Measurements from ENCODE around the gene DCAF17.
"Not testable (repeated sequence)": the region's sequence is repeated elsewhere in the genome, so short reads cannot be mapped to it uniquely, and the experiment has no call there.

Gene DCAF17

DNA sequence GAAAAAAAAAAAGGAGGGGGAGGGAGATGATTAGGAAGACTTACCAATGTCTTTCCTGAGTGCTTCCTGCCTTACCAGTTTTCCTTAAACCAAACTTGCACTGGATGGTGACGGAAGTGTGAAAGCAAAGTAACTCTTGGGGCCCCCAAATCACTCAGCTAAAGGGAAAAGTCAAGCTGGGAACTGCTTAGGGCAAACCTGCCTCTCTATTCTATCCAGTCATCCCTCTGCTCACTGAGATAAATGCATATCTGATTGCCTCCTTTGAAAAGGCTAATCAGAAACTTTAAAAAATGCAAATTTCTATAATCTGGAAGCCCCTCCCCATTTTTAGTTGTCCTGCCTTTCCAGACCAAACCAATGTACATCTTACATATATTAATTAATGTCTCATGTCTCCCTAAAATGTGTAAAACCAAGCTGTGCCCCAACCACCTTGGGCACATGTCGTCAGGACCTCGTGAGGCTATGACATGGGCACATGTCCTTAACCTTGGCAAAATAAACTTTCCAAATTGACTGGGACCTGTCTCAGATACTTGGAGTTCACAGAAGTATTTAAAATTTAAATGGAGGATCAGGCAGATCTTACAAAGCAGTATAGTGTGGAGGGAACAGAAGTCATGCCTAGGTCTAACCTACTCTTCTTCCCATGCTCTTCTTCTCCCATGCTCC, 81.0 kb downstream of the DCAF17 start:
- DNase-seq, result no peak

DNA sequence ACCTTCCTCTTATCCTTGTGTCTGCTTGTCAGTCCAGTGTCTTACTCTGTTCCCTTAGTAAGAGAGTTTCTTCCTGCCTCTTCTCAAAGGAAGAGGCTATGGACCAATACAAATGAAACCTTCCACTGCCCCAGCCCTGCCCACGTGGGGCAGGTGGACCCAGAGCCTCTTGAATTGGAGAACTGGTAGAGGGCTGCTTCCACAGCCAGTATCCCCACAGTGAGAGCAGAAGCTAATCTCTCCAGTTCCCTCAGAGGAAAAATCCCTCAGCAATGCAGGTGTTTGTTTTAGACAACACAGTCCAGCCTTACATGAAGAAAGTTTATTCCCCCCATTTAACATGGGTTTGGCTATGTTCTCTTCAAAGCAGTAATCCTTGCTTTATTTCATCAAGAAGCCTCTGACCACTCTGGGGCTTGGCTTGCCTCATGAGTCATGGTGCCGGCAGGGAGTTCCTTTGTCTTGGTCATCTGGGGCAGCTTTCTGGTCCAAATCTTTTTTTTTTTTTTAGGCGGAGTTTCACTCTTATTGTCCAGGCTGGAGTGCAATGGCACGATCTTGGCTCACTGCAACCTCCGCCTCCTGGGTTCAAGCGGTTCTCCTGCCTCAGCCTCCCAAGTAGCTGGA, 81.8 kb downstream of the DCAF17 start:
- no peak for DNase-seq

DNA sequence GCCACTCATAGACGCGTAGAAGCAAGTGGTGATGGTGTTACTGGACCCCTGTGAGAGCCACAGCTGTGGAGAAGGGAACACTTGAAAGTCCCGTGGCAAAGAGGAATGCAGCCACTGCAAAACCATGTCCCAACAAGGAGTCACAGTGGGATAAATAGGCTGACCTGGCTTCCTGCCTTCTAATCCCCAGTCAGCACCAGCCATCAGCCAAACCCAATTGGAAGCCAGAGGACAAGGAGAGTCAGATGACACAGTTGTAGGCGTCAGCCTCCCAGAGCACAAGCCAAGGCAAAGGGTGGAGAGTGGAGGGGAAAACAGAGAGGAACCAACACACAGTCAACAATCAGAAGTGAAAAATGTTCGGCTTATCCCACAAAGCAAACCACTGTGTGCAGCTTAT, 82.8 kb downstream of the DCAF17 start:
- DNase-seq, result no peak

DNA sequence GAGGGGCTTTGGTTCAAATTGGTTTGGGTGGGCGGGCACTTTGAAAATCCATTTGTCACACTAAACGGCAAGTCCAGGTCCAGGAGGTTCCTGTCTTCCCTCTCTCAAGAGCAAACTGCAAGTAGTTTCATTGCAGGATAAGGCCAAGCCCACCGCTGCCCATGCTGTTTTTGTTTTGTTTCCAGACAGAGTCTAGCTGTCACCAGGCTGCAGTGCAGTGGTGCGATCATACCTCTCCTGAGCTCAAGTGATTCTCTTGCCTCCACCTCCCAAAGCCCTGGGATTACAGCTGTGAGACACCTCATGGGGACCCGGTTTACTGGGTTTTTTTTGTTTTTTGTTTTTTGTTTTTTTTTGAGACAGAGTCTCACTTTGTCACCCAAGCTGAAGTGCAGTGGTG, 86.4 kb downstream of the DCAF17 start:
- DNase-seq, result no peak

DNA sequence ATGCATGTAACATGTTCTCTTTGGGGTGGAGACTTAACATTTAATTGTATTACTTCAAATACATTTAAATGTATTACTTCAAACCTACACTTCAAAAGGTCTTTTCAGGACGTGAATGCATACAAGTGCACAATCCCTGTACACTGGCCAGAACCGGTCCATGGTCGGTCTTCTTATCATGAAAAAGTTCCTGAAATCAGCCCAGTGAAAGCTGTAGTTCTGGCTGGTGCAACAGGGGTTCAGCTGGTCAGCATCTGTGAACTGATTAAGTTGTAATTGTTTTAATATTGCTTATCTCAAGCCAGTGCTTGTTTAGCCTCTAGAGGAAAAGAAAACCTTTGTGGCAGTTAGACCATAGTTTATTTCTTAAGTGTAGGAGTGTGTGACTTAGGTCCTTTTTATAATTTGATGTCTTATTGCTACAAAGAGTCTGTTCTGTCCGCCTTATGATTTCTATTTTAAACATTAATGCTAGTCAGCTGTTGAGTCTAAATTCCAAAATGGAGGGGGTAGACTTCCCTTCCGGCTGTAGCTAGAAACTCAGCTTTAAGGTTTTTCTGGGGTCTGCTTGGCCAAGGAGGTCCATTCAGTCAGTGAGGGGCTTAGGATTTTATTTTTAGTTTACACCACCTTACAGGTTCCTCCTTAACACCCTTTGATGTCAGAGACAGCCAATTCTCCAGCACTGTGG, 87.5 kb downstream of the DCAF17 start:
- no peak for DNase-seq

DNA sequence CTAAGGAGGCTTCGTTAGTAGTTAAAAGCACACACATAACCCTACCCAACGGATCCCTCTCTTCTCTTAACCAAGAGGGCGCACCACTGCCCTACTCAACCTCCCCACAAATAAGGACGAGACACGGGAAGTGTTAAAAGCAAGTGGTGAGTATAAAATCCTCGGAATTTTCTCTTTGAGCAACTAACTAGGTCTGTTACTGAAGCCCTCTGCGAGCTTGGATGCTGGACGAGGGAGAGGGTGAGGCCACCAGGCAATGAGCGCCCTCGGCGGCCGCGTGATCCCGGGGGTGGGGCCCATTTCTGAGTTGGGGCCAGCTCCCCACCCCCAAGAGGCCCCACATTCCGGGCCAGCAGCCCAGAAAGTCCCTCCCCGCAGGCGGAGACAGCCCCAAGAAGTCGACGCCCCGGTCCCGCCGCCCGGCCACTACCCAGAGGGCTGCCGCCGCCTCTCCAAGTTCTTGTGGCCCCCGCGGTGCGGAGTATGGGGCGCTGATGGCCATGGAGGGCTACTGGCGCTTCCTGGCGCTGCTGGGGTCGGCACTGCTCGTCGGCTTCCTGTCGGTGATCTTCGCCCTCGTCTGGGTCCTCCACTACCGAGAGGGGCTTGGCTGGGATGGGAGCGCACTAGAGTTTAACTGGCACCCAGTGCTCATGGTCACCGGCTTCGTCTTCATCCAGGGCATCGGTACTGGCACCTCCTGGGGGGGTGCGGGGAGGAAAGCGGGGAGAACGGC, 88.2 kb downstream of the DCAF17 start, which contains the start of gene CYBRD1:
Gene CYBRD1, plus strand, starts transcription at position 423 of the 736 bp plus-strand sequence. Its CDS starts 72 bp downstream, at position 495.
- peak in 1 of 5 donors; percentile 12 for DNase-seq

DNA sequence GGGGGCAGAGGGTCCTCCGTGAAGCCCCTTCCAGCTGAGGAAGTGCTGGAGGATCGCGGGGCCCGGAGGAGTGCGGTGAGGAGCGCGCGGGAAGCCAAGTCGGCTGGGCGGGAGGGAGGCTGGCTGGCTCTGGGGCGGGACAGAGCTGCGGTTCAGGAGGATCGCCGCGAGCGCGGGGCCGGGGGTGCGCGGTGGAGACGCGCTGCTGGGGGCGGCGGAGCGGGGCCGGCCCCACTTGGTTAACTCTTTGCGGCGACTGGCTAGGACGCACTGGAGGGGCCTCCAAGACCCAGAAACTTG, 88.7 kb downstream of the DCAF17 start:
- DNase-seq, result peak in 1 of 5 donors; percentile 16

DNA sequence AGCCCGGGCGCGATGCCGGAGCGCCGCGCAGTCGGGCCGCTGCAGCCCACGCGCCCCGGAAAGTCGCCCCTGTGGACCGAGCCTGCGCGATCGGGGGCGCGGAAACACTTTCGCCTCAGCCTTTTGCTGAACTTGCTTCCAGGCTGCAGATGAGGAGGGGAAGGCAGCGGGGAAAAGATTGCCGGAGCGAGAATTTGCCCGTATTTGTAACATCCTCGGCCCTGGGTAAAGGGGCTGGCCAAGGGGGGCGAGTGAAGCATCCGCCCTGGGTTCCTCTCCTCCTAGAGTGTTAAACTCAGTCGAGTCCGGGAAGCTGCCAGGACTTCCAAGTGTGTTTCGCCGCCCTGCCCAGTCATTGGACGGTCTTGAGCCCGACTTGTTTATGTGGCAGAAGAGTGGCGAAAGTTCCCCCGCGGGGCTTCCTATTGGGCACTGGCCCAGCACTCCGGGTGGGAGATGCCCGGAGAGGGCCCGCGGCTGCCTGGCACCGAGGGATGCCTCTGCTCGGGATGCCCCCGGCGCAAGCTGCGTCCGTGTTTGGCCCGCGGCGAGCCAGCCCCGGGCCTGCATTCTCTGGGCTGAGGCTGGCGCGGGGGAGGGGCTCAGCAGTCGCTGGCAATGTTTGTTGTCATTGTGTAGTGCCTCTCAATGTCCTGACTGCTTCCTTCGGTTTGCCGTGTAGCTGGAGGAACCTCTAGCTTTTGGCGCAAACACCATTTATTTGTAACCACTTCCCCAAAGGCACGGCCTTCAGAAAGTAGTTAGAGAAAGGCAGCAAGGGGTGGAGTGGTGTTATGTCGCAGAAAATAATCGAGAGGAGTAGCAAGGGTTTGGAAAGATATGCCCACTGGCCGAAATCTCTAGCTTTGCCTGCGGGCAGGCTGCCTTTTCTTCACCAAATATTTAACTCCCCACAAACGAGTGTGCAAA, 89.3 kb downstream of the DCAF17 start:
- peak in 1 of 5 donors; percentile 12 for DNase-seq

DNA sequence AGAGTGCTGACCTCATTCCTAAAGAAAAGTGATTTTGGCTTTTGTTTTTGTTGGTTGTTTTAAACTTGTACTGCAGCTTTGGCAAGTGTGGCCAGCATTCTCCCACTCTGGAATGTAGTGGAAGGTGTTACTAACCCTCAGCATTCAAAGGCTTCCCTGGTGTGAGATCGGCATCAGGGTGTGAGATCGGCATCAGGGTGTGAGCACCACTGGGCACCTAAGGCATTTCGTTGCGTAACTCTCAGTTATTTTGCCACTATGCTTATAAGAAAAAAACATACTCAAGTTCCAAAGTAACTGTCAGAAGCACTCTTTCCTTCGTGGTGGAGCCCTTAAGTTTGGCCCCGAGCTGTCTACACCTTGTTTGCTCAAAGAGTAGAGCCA, 90.0 kb downstream of the DCAF17 start:
- no peak for DNase-seq

DNA sequence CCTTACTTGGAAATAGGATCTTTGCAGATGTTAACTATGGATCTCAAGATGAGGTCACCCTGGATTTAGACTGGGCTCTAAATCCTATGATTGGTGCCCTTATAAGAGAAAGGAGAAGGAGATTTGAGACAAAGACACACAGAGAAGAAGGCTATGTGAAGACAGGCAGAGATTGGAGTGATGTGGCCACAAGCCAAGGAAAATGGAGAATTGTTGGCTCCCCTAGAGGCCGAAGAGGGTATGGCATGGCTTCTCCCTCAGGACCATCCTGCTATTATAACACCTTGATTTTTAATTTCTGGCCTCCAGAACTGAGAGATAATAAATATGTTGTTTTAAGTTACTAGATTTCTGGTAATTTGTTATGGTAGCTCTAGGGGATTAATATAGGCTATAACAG, 95.9 kb downstream of the DCAF17 start:
- DNase-seq, result no peak

DNA sequence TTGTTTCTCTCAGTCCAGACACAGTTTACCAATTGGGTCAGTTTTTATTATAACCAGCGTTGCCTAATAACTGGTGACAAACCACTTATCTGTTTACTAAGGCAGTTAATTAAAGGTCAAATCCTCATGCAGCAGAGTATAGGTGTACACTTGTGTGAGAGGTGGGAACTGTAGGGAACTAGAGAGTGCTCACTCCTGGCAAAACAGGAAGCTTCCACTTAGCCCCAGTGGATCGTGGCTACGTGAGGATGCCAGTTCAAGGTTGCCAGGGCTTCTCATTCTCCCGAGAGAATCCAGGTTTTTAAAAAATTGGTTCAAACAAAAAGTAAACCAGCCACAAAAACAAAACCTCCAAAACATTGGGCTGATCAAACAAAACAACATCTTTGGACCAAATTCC, 96.4 kb downstream of the DCAF17 start:
- no peak for DNase-seq

DNA sequence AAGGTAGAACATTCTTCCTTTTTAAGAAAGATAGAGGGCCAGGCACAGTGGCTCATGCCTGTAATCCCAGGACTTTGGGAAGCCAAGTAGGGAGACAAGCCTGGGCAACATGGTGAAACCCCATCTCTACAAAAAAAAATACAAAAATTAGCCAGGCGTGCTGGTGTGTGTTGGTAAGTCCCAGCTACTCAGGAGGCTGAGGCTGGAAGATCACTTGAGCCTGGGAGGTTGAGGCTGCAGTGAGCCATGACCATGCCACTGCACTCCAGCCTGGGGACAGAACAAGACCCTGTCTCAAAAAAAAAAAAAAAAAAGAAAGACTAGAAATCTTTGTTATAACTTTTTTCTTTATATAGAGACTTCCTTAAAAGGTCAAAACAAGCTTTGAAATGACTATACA, 96.8 kb downstream of the DCAF17 start:
- DNase-seq, result not testable (repeated sequence)

DNA sequence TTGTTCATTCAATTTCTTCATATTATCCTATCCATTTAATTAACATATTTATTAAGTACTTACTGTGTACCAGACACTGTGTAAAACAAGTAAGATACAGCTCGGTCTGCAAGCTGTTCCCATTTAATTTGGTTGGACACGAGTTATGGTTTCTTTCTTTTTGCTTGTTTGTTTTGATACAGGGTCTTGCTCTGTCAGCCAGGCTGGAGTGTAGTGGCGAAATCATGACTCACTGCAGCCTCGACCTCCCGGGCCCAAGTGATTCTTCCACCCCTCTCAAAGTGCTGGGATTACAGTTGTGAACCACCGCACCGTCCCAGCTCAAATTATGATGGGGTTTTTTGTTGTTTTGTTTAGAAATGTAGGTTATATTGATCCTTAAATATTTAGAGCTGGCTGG, 97.3 kb downstream of the DCAF17 start:
- no peak for DNase-seq

DNA sequence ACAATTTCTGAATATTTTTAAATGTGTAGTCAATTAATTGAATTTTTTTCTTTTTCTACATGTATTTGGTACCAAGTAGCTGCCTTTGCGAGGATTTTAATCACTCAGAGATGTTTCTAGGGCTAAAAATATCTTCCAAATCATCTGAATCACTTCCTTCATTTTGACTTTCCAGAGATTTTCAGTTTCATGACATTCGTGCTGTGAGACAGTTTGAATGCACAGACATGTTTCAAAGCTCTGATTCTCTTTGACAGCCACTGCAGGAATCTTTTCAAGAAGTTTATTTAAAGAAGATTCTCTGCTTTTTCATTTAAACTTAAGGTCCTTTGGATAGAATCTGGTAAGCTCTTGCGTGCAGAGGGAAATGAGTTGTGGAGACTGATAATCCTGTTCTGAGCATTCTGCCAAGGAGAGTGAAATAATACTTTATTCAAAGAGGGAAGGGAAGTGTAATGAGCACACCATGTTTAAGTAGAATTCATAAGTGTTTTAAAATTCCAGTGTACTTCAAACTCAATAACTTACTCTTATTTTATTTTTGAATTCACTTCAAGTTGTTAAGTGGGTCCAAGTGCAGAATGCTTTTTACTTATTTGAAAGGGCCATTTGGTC, 97.9 kb downstream of the DCAF17 start:
- DNase-seq, result no peak

DNA sequence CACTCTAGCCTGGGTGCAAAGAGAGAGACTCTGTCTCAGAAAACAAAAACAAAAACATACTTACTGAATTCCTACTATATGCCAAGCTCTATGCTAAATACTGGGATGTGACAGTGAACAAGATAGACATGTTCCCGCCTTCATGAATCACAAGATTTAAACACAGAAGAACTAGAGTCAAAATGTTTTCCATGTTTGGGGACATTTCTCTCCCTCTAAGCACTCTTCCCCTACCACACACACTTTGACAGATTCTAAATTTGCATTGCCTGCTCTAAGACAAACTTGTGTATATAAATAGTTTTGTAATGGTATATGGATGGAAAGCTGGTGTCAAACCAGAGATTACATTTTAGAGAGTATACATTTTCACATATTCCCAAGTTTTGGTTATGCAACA, 99.3 kb downstream of the DCAF17 start:
- DNase-seq, result no peak

Measured in T-helper 1 cell (primary cell).